Colonic mucosa (tissue), 4 donors: Measurements from ENCODE around the gene IRS2. TPM values are rescaled to one million over a fixed set of nuclear protein-coding genes. Genes with fewer than 3 reads are reported as not detected.
A peak's percentile ranks its signal among the peaks of the same experiment; 100 is the strongest.

Source experiments
- DNase-seq: peaks from one replicate; pipeline ENCODE4 v3.0.0-alpha.2; 2020
- H3K27ac ChIP-seq: fragments of 200-600 bp; one replicate; pipeline ENCODE4 v1.8.0; 2021
- H3K27me3 ChIP-seq: fragments of 200-600 bp; one replicate; pipeline ENCODE4 v1.8.0; 2021
- H3K36me3 ChIP-seq: fragments of 200-600 bp; one replicate; pipeline ENCODE4 v1.8.0; 2021
- H3K4me1 ChIP-seq: fragments of 200-600 bp; one replicate; pipeline ENCODE4 v1.8.0; 2021; ENCODE audit warnings: mild to moderate bottlenecking
- H3K4me3 ChIP-seq: fragments of 200-600 bp; one replicate; pipeline ENCODE4 v1.8.0; 2021
- H3K9ac ChIP-seq, 2 donors: one replicate each; pipeline ENCODE4 v1.7.0; 2013; ENCODE audit warnings: control low read depth in 2 of 2, low read depth in 2 of 2, low read length in 2 of 2
- H3K9me3 ChIP-seq: fragments of 200-600 bp; one replicate; pipeline ENCODE4 v1.8.0; 2021
- CTCF ChIP-seq: fragments of 200-600 bp; IDR thresholded peaks from one replicate; pipeline ENCODE4 v1.8.0; 2022; ENCODE audit warnings: antibody characterized with exemption, mild to moderate bottlenecking
- intact Hi-C: fragments of 100-400 bp; cut with DNase I; formaldehyde crosslinking; loops from one replicate; pipeline ENCODE4 v1.14.1; 2022
- total RNA-seq, 2 donors: library from RNA; stranded (reverse); fragmentation: NEBNext Ultra II Directional in 1 of 2; extraction: Animal tissue kit (Norgen Biotek cat#: 25700) in 1 of 2; gene quantifications; one replicate each; pipeline ENCODE4 v1.2.1, GENCODE V29; 2021
- donor health status: healthy.
- donor health status: DM: no; HTN: no; CAD: no.
- donor health status: DM: no; HTN: no; CAD: no.

Gene IRS2
- total RNA-seq, 2 donors from 2014 or later = 6.7 to 23.0 TPM

- no peak overlapping the region for H3K27ac ChIP-seq
- no peaks in the 10 kb centered on the region for H3K4me1 ChIP-seq
- H3K4me3 ChIP-seq = no peak overlapping the region
- H3K27me3 ChIP-seq = no peaks in the 10 kb centered on the region
- intact Hi-C loops = loop anchor here (10.0 kb wide), 1 partner anchor 454 kb away; no protein-coding TSS in a partner anchor
- H3K9ac ChIP-seq = no peak overlapping the region
- H3K36me3 ChIP-seq = no peaks in the 10 kb centered on the region
- no peaks in the 10 kb centered on the region for H3K9me3 ChIP-seq
- TF ChIP-seq CTCF = no peak
- no peak for DNase-seq
These were observed 2.9 kb upstream of the IRS2 start for GRCh38 chr13:109789262-109789661.

- Histone ChIP-seq H3K4me3 (no peak overlapping the region), H3K9ac (no peak overlapping the region), H3K36me3 (no peaks in the 10 kb centered on the region), H3K27ac (no peak overlapping the region), H3K4me1 (no peaks in the 10 kb centered on the region), H3K27me3 (no peaks in the 10 kb centered on the region), H3K9me3 (no peaks in the 10 kb centered on the region)
- no peak for DNase-seq
- TF ChIP-seq CTCF = no peak
- intact Hi-C loops = loop anchor here (10.0 kb wide), 1 partner anchor 454 kb away; no protein-coding TSS in a partner anchor
These were observed 2.2 kb upstream of the IRS2 start for GRCh38 chr13:109788372-109789111.

- Histone ChIP-seq H3K27ac (peak overlapping the region; percentile 67), H3K36me3 (no peaks in the 10 kb centered on the region), H3K9ac (peak overlapping the region in 1 of 2 donors; percentile 77), H3K9me3 (no peaks in the 10 kb centered on the region), H3K27me3 (no peaks in the 10 kb centered on the region), H3K4me1 (no peaks in the 10 kb centered on the region), H3K4me3 (peak overlapping the region; percentile 85)
- DNase-seq = peak; percentile 45
- TF ChIP-seq CTCF = no peak
- intact Hi-C loops = loop anchor here (10.0 kb wide), 1 partner anchor 453 kb away; no protein-coding TSS in a partner anchor
These were observed 962 bp upstream of the IRS2 start for GRCh38 chr13:109787135-109787954.

- peak overlapping the region; percentile 59 for H3K27ac ChIP-seq
- H3K4me1 ChIP-seq = peaks cover 4% of the 10 kb centered on the region
- H3K9ac ChIP-seq = peak overlapping the region; percentile 63 to 72
- H3K4me3 ChIP-seq = peak overlapping the region; percentile 60
- no peak for DNase-seq
- TF ChIP-seq CTCF = no peak
- intact Hi-C loops = loop anchor here (10.0 kb wide), 1 partner anchor 451 kb away; no protein-coding TSS in a partner anchor
- no peaks in the 10 kb centered on the region for H3K36me3 ChIP-seq
- no peaks in the 10 kb centered on the region for H3K27me3 ChIP-seq
- H3K9me3 ChIP-seq = no peaks in the 10 kb centered on the region
These were observed 412 bp downstream of the IRS2 start for GRCh38 chr13:109785892-109786450.
